Gastrocnemius medialis (tissue), 4 donors: Measurements from ENCODE around the gene MAP2K5. TPM values are rescaled to one million over a fixed set of nuclear protein-coding genes. Genes with fewer than 3 reads are reported as not detected.

Experiments used
- ATAC-seq, 2 donors: fragments of 150-250 bp; one replicate each; pipeline ENCODE4 v1.9.1; 2016
- DNase-seq, 2 donors: peaks; one replicate each; pipeline ENCODE4 v3.0.0-alpha.2; 2019
- H3K27ac ChIP-seq, 4 donors: fragments of 200-600 bp; sonication (generic); 1 replicate in 1 of 4; 2 replicates in 3 of 4; pipeline ENCODE4 v1.5.1; 2016 to 2018; ENCODE audit warnings: mild to moderate bottlenecking in 2 of 4, moderate library complexity in 1 of 4
- H3K27me3 ChIP-seq, 3 donors: fragments of 200-600 bp; sonication (generic) in 2 of 3; 1 replicate in 1 of 3; 2 replicates in 2 of 3; pipeline versions ENCODE4 v1.5.1 to v1.6.0; 2016 to 2019; ENCODE audit warnings: mild to moderate bottlenecking in 1 of 3, moderate library complexity in 1 of 3
- H3K36me3 ChIP-seq, 2 donors: fragments of 200-600 bp; sonication (generic) in 1 of 2; one replicate each; pipeline ENCODE4 v1.5.1; 2017 to 2018
- H3K4me1 ChIP-seq, 2 donors: fragments of 200-600 bp; sonication (generic) in 1 of 2; one replicate each; pipeline ENCODE4 v1.5.1; 2016 to 2017; ENCODE audit warnings: mild to moderate bottlenecking in 2 of 2
- H3K4me3 ChIP-seq, 4 donors: fragments of 200-600 bp; sonication (generic) in 3 of 4; 1 replicate in 1 of 4; 2 replicates in 3 of 4; pipeline ENCODE4 v1.5.1; 2016 to 2019; ENCODE audit warnings: mild to moderate bottlenecking in 2 of 4
- H3K9me3 ChIP-seq, 3 donors: fragments of 200-600 bp; sonication (generic) in 2 of 3; 1 replicate in 1 of 3; 2 replicates in 2 of 3; pipeline ENCODE4 v1.5.1; 2016 to 2019
- CTCF ChIP-seq, 5 experiments: fragments of 450-650 bp in 3 of 5; fragments of 200-600 bp in 2 of 5; sonication (generic) in 2 of 5; IDR thresholded peaks in 4 of 5; conservative IDR thresholded peaks in 1 of 5; 1 replicate in 4 of 5; 2 replicates in 1 of 5; pipeline ENCODE4 v1.5.1; 2016 to 2019; ENCODE audit warnings: antibody characterized with exemption in 5 of 5, mild to moderate bottlenecking in 3 of 5, moderate library complexity in 3 of 5
- POLR2A ChIP-seq, 2 donors: fragments of 450-650 bp; IDR thresholded peaks; one replicate each; pipeline ENCODE4 v1.6.1; 2017; ENCODE audit warnings: antibody characterized with exemption in 2 of 2, mild to moderate bottlenecking in 2 of 2, moderate library complexity in 2 of 2
- in situ Hi-C, 4 donors: fragments of 200-750 bp; cut with MboI; loops; one replicate each; pipeline versions ENCODE4 v1.15.0 to v1.8.0; 2017; ENCODE audit warnings: low sequenced_read_pairs in 4 of 4
- intact Hi-C: fragments of 100-400 bp; cut with DNase I; formaldehyde crosslinking; loops from one replicate; pipeline ENCODE4 v1.15.1; 2023; ENCODE audit warnings: low total_unique reads
- total RNA-seq, 4 donors: library from RNA; depleted of rRNA; stranded (reverse); fragments of >200 nt; gene quantifications; one replicate each; pipeline versions ENCODE4 v1.1.0 to v1.2.3, GENCODE V29; 2016

The MAP2K5 gene
- total RNA-seq, 4 donors from 2014 or later: 5.9 to 6.8 (median 6.4) TPM

- no peaks in the 10 kb centered on the region for H3K9me3 ChIP-seq
- no peaks in the 10 kb centered on the region for H3K36me3 ChIP-seq
- no peaks in the 10 kb centered on the region for H3K4me1 ChIP-seq
- intact Hi-C loops: no loop called here
- in situ Hi-C loops: no loop called here
- DNase-seq (no peak), ATAC-seq (peak; percentile 68 to 75)
- no peaks in the 10 kb centered on the region for H3K27me3 ChIP-seq
- no peak overlapping the region for H3K4me3 ChIP-seq
- H3K27ac ChIP-seq: no peak overlapping the region
- TF ChIP-seq POLR2A (IDR thresholded peaks at IDR 0.05) (no peak), CTCF (IDR thresholded peaks at IDR 0.05 in 4 of 5, conservative IDR thresholded peaks at IDR 0.05 in 1 of 5) (no peak)
Observed at GRCh38 chr15:67746022-67746421, 203.5 kb downstream of the MAP2K5 start.

GRCh38 chr15:67746450-67746849 lies 203.9 kb downstream of the MAP2K5 start:
- H3K9me3 ChIP-seq: no peaks in the 10 kb centered on the region
- H3K4me1 ChIP-seq: no peaks in the 10 kb centered on the region
- intact Hi-C loops (no loop called here), in situ Hi-C loops (no loop called here)
- ATAC-seq (no peak), DNase-seq (no peak)
- H3K36me3 ChIP-seq: no peaks in the 10 kb centered on the region
- H3K27ac ChIP-seq: no peak overlapping the region
- no peak overlapping the region for H3K4me3 ChIP-seq
- no peaks in the 10 kb centered on the region for H3K27me3 ChIP-seq
- TF ChIP-seq POLR2A (IDR thresholded peaks at IDR 0.05) (no peak), CTCF (IDR thresholded peaks at IDR 0.05 in 4 of 5, conservative IDR thresholded peaks at IDR 0.05 in 1 of 5) (no peak)

- Histone ChIP-seq H3K27me3 (no peaks in the 10 kb centered on the region), H3K27ac (no peak overlapping the region), H3K4me1 (no peaks in the 10 kb centered on the region), H3K4me3 (no peak overlapping the region), H3K36me3 (no peaks in the 10 kb centered on the region), H3K9me3 (no peaks in the 10 kb centered on the region)
- TF ChIP-seq CTCF (IDR thresholded peaks at IDR 0.05 in 4 of 5, conservative IDR thresholded peaks at IDR 0.05 in 1 of 5): no peak
- no peak for TF ChIP-seq POLR2A (IDR thresholded peaks at IDR 0.05)
- intact Hi-C loops: no loop called here
- no peak for ATAC-seq
- no peak for DNase-seq
- in situ Hi-C loops: no loop called here
Observed at GRCh38 chr15:67747921-67748320, 205.4 kb downstream of the MAP2K5 start.

- intact Hi-C loops (no loop called here), in situ Hi-C loops (no loop called here)
- Histone ChIP-seq H3K4me3 (no peak overlapping the region), H3K27me3 (no peaks in the 10 kb centered on the region), H3K9me3 (no peaks in the 10 kb centered on the region), H3K27ac (no peak overlapping the region), H3K36me3 (no peaks in the 10 kb centered on the region), H3K4me1 (no peaks in the 10 kb centered on the region)
- TF ChIP-seq POLR2A (IDR thresholded peaks at IDR 0.05): no peak
- no peak for TF ChIP-seq CTCF (IDR thresholded peaks at IDR 0.05 in 4 of 5, conservative IDR thresholded peaks at IDR 0.05 in 1 of 5)
- ATAC-seq: no peak
- DNase-seq: no peak
Observed at GRCh38 chr15:67750371-67750770, 207.9 kb downstream of the MAP2K5 start.

GRCh38 chr15:67753891-67754290 lies 211.4 kb downstream of the MAP2K5 start:
- H3K27ac ChIP-seq: no peak overlapping the region
- no peak overlapping the region for H3K4me3 ChIP-seq
- H3K36me3 ChIP-seq: no peaks in the 10 kb centered on the region
- H3K9me3 ChIP-seq: no peaks in the 10 kb centered on the region
- in situ Hi-C loops (no loop called here), intact Hi-C loops (no loop called here)
- TF ChIP-seq POLR2A (IDR thresholded peaks at IDR 0.05) (no peak), CTCF (IDR thresholded peaks at IDR 0.05 in 4 of 5, conservative IDR thresholded peaks at IDR 0.05 in 1 of 5) (no peak)
- ATAC-seq (no peak), DNase-seq (no peak)
- H3K4me1 ChIP-seq: no peaks in the 10 kb centered on the region
- no peaks in the 10 kb centered on the region for H3K27me3 ChIP-seq
